SK-N-SH (cell line): Measurements from ENCODE around the gene NOP53.
"Not testable (repeated sequence)": the region's sequence is repeated elsewhere in the genome, so short reads cannot be mapped to it uniquely, and the experiment has no call there.

Experiments
- EZH2phosphoT487 ChIP-seq: fragments of 200-600 bp; sonication (generic); IDR thresholded peaks from 2 replicates; pipeline ENCODE4 v1.6.1; 2017; ENCODE audit warnings: low read depth, mixed run types, mild to moderate bottlenecking, antibody characterized with exemption, moderate library complexity, borderline replicate concordance
- FOXJ3 ChIP-seq: sonication (generic); formaldehyde crosslinking; IDR thresholded peaks from 2 replicates; pipeline ENCODE4 v1.5.1; 2020; ENCODE audit warnings: mild to moderate bottlenecking, missing genetic modification reagents
- FOXM1 ChIP-seq: IDR thresholded peaks from 2 replicates; pipeline ENCODE4 v1.4.0; 2012; ENCODE audit warnings: low read depth, mild to moderate bottlenecking
- POLR2AphosphoS5 ChIP-seq: IDR thresholded peaks from 2 replicates; pipeline ENCODE4 v1.6.1; 2012; ENCODE audit warnings: low read depth, low read length
- RAD21 ChIP-seq: IDR thresholded peaks from 2 replicates; pipeline ENCODE4 v1.6.1; 2012; ENCODE audit warnings: mild to moderate bottlenecking, low read length
- SIN3A ChIP-seq: IDR thresholded peaks from 2 replicates; pipeline ENCODE4 v1.6.1; 2012; ENCODE audit warnings: low read depth, mild to moderate bottlenecking, low read length, moderate library complexity, borderline replicate concordance
- TF ChIP-seq, protein P1 (sequence below): fragments of 200-600 bp; sonication (generic); IDR thresholded peaks from 2 replicates; pipeline ENCODE4 v1.6.1; 2017; ENCODE audit warnings: antibody characterized with exemption, mild to moderate bottlenecking, moderate library complexity
- TF ChIP-seq, protein P2 (sequence below): fragments of 150-350 bp; IDR thresholded peaks from 2 replicates; pipeline ENCODE4 v1.6.1; 2017; ENCODE audit warnings: antibody characterized with exemption, low read length, low read depth, borderline replicate concordance

DNA sequence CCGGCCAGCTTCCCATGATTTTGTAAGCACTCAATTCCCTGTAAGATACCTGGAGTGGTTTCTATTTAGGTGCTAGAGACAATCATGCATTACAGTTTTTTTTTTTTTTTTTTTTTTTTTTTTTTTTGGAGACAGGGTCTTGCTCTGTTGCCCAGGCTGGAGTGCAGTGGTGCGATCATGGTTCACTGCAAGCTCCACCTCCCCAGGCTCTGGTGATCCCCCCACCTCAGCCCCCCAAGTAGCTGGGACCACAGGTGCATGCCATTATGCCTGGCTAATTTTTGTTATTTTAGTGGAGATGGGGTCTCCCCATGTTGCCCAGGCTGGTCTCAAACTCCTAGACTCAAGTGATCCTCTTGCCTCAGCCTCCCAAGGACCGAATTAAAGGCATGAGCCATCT is 19.4 kb downstream of the NOP53 start:
- TF ChIP-seq FOXJ3 (CRISPR knock-in tag); FOXM1; RAD21; POLR2AphosphoS5; SIN3A; EZH2phosphoT487: not testable (repeated sequence)
- TF ChIP-seq, protein P1, sequence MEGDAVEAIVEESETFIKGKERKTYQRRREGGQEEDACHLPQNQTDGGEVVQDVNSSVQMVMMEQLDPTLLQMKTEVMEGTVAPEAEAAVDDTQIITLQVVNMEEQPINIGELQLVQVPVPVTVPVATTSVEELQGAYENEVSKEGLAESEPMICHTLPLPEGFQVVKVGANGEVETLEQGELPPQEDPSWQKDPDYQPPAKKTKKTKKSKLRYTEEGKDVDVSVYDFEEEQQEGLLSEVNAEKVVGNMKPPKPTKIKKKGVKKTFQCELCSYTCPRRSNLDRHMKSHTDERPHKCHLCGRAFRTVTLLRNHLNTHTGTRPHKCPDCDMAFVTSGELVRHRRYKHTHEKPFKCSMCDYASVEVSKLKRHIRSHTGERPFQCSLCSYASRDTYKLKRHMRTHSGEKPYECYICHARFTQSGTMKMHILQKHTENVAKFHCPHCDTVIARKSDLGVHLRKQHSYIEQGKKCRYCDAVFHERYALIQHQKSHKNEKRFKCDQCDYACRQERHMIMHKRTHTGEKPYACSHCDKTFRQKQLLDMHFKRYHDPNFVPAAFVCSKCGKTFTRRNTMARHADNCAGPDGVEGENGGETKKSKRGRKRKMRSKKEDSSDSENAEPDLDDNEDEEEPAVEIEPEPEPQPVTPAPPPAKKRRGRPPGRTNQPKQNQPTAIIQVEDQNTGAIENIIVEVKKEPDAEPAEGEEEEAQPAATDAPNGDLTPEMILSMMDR = not testable (repeated sequence)
- TF ChIP-seq, protein P2, sequence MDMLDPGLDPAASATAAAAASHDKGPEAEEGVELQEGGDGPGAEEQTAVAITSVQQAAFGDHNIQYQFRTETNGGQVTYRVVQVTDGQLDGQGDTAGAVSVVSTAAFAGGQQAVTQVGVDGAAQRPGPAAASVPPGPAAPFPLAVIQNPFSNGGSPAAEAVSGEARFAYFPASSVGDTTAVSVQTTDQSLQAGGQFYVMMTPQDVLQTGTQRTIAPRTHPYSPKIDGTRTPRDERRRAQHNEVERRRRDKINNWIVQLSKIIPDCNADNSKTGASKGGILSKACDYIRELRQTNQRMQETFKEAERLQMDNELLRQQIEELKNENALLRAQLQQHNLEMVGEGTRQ = not testable (repeated sequence)
